ENCODE results near the gene HDAC4. TPM values are rescaled to one million over a fixed set of nuclear protein-coding genes. Genes with fewer than 3 reads are reported as not detected.
A peak's percentile ranks its signal among the peaks of the same experiment; 100 is the strongest.
"Not testable (repeated sequence)": the region's sequence is repeated elsewhere in the genome, so short reads cannot be mapped to it uniquely, and the experiment has no call there.

Gene HDAC4
- total RNA-seq (2014; rRNA removed; shearing (Covaris generic)) = 4.6 and 5.5 TPM in 2 replicates

DNA sequence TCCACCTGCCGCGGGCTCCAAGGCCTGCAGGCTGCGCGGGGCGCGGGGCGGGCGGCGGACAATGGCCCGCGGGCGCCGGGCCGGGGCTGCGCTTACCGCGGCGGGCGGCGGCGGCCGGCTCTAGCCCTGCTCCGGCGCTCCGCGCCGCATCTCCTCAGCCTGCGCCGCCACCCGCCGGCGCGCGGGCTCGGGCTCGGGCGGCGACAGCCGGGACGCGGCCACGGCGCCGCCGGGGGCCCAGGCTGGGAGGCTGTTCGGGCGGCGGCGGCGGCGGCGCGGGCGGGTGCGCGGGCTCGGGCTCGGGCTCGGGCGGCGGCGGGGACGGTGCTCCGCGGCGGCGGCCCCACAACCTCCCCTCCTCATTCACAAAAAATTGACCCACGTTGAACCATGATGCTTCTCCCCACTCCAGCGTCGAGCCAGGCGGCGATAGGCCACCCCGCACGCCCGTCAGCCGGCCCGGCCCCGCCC, at the start of gene HDAC4:
HDAC4 (minus strand) TSS at position 425 of the 471 bp plus-strand sequence. CDS start 48,321 bp downstream, outside the sequence.
- DNase-seq (ENCODE audit: low read depth) = no peak

DNA sequence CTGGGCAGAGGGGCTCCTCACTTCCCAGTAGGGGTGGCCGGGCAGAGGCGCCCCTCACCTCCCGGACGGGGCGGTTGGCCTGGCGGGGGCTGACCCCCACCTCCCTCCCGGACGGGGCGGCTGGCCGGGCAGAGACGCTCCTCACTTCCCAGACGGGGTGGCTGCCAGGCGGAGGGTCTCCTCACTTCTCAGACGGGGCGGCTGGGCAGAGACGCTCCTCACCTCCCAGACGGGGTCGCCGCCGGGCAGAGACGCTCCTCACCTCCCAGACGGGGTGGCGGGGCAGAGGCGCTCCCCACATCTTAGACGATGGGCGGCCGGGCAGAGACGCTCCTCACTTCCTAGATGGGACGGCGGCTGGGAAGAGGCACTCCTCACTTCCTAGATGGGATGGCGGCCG, 48.6 kb upstream of the HDAC4 start:
- DNase-seq (ENCODE audit: low read depth) = not testable (repeated sequence)

DNA sequence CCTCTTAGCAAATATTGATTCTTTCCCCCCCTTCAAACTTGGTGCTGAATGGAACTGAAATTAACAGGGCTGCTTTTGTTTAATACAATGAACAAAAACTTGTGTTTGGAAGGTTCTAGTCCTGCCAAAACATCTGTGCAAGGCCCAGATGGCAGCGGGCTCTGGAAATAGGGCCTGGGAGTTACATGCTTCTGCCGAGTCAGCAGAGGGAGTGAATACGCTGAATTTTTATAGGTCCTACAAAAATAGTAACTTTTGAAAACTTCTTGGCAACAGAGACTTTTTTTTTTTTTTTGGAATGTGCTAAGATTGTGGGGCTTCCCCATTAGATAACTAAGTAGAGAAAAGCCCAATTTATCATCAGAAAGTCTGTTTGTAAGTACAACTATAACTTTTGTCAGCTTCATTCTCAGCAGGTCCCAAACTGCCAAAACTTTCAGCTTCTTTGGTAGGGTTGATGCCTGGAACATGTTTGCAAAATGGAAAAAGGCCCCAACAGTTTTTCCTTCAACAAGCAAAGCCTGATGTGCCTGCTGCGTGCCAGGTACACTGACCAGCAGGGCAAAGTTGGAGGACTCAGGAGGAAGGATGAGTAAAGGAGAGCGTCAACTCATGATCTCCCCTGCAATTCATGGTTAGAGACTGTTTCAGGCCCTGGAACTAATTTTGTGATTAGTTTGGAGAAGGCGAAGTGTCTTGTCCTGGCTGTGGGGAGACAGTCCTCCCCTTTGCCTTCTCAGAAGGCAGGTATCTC, 45.1 kb upstream of the HDAC4 start:
- DNase-seq (ENCODE audit: low read depth) = no peak

DNA sequence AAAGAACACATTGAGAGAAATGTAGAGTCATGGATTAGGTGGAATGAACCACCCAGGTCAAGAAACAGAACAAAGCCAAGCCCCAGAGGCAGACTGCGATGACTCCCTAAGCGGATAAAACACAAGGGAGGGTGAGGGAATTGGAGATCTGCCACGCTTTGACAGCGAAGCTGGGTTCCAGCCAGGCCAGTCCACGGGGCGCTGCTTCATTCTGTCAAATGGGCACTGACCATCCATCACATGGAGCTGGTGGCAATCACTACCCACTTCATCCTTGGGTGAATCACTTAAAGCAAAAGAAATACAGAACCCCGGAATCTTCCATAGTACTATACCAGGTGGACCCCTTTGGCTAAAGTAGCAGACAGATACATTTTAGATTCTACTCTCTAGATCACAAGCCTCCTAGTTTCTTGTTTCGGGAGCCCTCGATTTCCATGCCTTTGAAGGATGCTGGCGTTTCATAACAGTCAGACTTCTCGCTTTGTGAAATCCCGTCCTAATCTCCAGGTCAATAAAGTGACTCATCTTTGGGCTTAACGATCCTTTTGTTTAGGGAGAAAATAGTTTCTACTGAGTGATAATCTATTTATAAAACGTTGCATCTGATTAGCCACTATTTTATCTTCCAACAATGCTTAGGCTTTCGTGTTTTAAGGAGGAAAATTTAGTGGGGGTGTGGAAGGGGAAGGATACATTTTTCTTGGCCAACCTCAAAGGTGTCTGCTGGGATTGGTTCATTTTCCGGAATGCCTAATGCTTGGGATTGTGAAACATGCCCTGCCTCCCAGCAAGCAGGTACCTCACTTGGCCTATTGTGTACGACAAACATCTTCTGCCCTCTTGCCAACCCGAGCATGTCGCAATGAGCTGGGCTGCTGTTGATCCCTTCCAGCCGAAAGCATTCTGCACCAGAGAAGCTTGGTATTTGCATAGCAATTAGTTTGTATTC, 44.1 kb upstream of the HDAC4 start:
- DNase-seq (ENCODE audit: low read depth) = peak; percentile 51

- peak; percentile 82 for DNase-seq (ENCODE audit: low read depth)
Measured at GRCh38 chr2:239443666-239444567, 43.1 kb upstream of the HDAC4 start.

DNA sequence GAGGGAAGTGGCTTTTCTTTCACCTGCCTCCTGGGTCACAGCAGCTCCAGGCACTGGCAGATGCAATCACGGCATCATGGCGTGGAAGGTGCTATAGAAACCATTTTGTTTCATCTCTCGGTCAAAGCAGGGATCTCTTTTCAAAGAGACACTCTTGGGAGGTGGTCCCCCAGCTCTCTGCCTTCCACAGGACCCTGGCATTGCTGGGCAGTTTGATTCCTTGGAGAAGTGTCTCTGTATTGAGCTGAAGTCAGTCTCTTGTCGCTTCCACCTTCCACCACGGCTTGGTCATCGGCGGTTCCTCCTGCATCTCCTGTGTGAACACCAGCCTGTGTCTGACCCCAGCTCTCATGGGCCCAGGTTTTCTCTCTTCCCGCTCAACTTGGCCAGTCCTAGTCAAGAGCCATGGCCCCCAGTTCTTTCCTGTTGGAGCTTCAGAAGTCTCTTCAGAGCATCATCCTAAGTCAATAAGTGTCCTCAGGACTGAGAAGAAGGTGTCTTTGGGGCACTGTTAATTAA, 42.3 kb upstream of the HDAC4 start:
- DNase-seq (ENCODE audit: low read depth) = no peak

GRCh38 chr2:239442192-239442591, 41.4 kb upstream of the HDAC4 start:
- no peak for DNase-seq (ENCODE audit: low read depth)

DNA sequence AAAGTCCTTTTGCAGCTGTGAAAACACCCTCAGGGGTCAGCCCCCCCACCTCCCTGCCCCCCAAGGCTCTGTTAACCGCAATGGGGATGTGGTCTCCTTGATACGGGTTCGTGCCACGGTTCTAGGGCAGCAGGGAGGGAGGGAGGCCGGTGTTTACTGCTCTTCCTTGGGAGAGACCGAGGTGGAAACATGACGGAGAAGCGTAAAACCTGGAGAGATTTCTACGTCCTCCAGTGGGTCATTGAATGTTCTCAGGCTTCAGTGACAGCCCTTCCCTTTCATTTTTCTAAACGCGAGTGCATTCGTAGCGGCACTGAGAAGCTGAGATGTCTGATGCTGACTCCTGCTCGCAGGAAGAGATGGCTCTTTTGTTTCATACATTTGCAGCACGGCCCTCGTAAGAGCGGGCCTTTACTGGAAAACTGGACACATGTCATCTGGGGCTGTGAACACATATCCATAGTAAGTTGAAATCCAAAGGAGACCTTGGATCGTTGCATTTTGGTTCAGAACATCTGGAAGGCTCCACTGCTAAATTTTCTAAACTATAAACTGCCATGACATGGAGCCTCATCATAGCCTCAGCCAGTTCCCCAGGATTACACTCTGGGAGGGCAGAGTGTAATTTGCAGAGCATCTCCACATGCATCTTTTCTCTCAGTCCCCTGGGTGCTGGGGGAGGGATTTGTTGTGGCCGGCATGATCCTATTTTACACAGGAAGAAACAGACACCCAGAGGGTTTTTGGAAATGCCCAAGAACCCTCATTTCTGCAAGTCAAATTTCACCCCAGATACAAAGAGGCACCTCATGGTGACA, 40.6 kb upstream of the HDAC4 start:
- peak; percentile 84 for DNase-seq (ENCODE audit: low read depth)

- DNase-seq (ENCODE audit: low read depth) = peak; percentile 54
Measured at GRCh38 chr2:239440511-239440959, 39.7 kb upstream of the HDAC4 start.

DNA sequence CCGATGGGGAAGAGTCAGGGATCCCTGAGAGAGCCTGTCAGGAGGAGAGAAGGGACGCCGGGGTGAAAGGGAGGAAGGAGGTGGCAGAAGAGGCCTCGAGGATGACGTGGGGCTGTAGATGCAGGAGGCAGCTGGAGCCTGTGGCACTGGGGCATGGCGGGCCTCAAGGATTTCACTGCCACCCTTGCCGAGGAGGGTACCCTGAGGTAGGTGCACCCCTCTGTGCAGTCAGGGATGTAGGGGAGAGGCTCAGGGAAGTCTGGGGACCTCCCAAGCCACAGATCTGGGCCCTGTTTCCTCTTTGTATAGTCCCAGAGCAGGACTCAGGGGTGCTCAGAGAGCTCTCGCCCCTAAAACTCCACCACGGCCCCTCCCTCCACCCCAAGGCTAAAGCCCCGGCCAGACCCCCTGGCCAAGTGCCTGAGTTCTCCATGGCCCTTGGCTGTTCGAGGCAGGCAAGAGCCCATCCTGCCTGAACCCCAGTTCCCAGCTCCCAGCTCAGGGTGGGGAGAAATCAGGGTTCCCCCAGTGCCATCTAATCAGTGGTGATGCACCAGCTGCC, 39.0 kb upstream of the HDAC4 start:
- no peak for DNase-seq (ENCODE audit: low read depth)

DNA sequence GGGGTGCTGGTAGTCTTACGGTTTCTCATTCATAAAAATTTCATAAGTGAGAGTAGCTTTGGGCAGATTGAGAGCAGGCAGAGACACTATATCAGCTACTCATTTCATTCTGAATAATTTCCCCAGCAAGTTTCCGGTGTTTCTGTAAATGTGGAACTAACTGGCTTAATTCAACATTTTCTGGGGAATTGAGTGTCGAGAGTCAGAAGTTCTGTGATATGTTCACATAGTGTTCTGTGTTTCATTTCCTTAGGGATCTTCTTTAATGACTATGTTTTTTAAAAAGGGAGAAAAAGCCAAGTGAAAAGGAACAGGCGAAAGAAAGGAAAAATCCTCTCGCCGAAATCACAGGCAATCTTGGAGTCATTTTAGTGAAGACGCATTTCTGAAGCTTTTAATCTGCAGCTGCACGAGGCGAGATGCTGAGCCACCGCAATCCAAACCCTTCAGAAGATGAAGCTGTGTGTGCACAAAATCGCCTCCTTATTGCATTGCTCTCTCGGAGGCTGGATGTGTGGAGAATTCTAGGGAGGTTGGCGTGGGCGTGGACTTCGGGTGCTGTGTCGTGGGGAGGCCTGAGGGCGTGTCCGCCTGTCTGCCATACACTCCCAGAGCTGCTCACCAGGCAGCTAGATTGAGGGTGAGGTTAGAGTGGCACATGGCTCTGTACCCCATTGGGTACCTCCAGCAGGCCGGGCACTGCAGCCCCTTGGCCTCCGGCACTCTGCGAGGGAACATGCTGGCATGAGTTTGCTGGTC, 38.4 kb upstream of the HDAC4 start:
- no peak for DNase-seq (ENCODE audit: low read depth)

DNA sequence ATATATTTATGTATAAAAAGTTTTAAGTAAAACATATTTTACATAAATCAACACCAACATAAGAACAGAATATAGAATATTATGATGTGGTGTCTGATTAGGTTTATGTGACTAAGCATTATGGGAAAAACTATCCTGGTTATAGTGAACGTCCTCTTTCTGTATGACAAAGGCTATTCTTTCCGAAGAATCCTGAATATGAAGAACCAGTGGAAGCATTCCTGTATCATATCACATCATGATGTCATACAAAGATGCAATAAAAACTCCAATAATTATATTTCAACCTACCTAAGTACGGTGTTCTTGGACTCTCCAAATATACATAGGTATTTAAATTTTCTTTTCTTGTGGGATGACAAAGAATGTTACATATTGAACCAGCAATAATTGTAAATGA, 37.5 kb upstream of the HDAC4 start:
- DNase-seq (ENCODE audit: low read depth) = no peak

GRCh38 chr2:239436669-239437335, 36.0 kb upstream of the HDAC4 start:
- no peak for DNase-seq (ENCODE audit: low read depth)

DNA sequence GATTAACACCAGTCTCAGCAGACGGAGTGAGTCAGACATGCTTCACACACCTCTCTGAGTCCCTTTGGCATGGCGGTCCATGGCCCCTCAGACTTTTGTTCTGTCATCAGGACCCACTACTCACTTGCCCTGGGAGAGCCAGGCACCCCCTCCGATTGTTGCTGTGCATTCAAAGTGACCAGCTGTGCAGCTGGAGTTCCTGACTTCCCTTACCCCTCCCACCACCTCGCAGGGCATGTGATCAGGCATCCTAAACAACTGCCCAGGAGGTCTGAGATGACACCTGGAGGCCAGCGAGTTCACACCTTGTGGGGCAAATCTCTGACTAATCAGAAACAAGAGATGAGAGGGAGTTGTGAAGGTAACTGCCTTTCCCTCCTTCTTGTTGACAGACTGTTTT, 35.3 kb upstream of the HDAC4 start:
- no peak for DNase-seq (ENCODE audit: low read depth)

DNA sequence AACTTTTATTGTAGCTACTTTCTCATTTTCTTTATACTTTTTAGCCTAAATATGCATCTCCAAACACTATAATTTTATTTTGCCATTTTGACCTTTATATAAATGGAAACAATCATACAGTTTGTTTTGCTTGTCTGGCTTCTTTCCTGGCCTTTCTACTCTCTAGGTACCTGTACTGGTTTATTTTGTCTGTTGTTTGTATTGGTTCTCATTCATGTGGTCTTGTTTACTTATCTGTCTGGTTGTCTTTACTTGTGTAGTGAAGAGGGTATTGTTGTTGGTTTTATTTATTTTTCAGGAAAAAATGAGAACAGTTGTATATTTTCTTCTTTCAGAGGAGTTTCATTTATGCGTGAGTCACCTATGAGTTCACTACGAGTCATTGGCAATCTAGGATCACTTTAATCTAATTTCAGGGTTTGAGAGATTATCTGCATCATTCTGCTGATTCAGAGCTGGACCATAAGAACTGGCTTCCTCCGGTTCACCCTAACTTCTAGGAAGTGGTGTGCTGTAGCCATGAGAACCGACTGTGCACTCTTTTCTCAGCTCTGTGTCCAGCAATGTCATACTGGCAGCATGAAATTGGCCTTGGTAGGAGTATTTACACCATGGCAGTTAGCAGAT, 33.1 kb upstream of the HDAC4 start:
- peak; percentile 79 for DNase-seq (ENCODE audit: low read depth)

GRCh38 chr2:239432174-239432573, 31.4 kb upstream of the HDAC4 start:
- no peak for DNase-seq (ENCODE audit: low read depth)

DNA sequence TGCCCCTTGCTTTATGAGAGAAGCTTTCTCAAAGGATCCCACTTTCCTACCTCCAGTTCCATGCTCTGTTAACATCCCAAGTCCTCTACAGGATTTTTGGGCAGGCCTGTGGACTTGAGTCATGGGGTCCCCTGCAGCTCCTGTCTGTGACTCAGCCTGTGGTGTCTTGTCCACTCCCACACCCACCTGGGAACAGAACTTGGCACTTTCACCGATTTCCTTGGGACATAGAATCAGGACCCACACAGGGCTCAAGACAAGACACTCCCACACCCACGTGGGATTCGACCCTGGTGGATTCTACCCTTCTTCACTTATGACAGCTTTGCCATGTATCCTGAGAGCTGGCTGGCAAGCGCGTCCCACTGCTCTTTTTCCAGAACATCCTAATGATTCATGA, 30.7 kb upstream of the HDAC4 start:
- peak; percentile 58 for DNase-seq (ENCODE audit: low read depth)
